ENCODE data around the gene CSH1.
A peak's percentile ranks its signal among the peaks of the same experiment; 100 is the strongest.
"Not testable (repeated sequence)": the region's sequence is repeated elsewhere in the genome, so short reads cannot be mapped to it uniquely, and the experiment has no call there.

The CSH1 gene
- 0 reads per million in 2 donors for total RNA-seq

DNA sequence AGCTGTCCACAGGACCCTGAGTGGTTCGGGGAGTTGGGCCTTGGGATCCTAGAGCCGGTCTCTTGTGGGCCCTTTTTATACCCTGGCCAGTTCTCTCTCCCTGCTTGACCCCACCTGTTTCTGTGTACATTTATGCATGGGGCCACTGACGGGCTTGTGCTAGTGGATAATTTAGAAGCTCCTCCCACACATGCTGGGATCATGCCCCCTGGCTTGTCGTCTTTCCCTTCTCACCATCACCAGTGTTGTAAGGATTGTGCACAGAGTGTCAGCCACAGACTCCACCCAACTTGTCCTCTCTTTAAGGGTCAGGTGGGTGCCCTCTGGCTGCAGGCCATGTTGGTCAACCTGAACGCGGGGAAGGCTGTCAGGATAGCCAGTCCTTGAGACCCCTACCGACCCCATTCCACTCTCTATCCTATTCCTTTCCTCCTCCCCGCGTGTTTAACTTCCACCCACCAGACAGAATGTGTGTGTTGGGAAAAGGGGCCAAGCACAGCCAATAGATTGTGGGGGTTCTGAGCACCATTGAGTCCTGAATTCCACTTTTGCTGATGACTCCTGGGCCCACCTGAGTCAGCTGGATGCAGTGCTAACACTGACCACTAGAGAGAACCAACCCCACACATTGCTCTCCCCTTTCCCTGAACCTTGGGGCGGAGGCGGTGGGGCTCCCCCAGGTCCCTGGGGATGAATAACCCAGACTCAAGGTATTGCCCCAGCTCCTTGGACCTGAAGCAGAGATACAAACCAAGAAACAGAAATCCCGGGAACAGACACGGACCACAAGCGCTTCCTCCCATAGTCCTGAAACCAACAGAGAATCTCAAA, at the start of gene CSH1:
Gene CSH1 (minus strand): TSS at position 51 of the 831 bp plus-strand sequence. CDS start 63 bp downstream, outside the sequence.
- not testable (repeated sequence) for DNase-seq

- no peak for DNase-seq
Measured at GRCh38 chr17:63945784-63946439, 49.5 kb upstream of the CSH1 start.

- DNase-seq = no peak
Measured at GRCh38 chr17:63944736-63945499, 48.5 kb upstream of the CSH1 start.

- no peak for DNase-seq
Measured at GRCh38 chr17:63943745-63944144, 47.4 kb upstream of the CSH1 start.

DNA sequence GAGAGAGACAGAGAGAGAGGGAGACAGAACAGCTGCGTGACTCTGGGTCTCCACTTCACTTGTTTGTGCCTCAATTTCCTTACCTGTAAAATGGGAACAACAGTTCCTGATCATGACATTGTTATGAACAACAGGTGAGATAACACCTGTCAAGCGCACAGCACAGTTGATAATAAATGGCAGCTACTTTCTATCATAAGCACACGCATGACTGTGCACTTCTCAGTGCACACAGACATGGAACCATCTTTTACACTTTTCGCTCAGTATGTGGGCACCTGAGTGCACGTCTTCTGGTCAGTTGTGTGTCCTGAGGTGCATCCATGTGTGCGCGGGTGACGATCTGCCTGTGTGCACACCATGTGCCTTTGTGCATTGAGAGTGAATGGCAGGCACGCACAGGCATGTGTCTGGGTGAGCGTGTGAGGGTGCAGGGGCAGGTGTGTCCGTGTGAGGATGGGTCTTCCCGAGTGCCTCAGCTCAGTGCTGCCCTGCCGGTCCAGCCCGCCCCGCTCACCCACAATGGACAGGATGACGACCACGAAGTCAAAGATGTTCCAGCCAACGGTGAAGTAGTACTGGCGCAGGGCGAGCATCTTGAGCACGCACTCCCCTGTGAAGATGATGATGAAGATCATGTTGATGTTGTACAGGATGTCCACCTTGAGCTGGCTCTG, 46.1 kb upstream of the CSH1 start:
- DNase-seq = no peak

DNA sequence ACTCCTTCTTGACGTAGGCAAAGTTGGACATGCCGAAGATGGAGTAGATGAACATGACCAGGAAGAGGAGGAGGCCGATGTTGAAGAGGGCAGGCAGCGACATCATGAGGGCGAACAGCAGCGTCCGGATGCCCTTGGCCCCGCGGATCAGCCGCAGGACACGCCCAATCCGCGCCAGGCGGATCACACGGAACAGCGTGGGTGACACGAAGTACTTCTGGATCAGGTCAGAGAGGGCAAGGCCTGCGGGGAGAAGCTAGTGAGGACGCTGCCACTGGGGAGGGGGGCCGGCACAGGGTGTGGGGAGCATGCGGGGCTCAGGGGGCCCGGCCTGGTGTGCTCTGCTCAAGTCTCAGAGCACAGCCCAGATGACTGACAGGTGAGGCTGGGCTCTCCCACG, 45.4 kb upstream of the CSH1 start:
- DNase-seq = no peak

GRCh38 chr17:63941162-63941561, 44.8 kb upstream of the CSH1 start:
- DNase-seq = no peak

DNA sequence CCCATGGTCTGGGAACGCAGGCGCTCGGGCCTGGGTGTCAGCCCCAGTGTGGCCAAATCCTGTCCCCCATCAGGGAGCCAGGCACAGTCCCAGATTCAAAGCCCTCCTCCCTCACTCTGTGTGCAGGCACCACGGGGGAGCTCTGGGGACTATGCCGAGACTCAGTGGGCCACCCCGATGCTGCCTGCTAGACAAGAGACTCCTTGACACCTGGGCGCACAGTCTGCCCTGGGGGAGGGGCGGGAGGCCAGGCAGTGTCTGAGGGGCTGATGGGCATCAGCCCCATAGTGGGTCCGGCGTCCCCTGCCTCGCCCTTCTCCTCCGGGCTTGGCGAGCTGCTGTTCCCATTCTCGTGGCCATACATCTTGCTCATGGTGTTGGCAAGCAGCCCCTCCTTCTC, 44.2 kb upstream of the CSH1 start:
- DNase-seq = no peak

DNA sequence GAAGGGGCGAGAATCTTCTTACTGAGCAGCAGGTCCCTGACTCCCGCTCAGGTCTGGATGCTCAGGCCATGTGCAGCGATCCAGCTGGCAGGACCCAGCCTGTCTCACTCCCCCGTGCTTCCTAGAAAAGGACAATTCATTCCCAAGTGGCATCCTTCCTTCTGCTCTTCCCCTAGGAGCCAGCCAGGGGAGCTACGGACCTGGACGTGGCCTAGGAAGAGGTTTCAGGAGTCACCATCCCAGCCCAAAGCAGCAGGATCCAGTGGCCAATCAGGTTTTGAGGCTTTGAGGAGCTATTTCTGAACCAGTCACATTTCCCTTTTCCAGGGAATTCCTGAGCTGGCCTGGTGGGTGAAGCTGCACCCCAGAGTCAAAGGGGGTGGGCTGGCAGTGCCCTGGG, 43.5 kb upstream of the CSH1 start:
- no peak for DNase-seq

DNA sequence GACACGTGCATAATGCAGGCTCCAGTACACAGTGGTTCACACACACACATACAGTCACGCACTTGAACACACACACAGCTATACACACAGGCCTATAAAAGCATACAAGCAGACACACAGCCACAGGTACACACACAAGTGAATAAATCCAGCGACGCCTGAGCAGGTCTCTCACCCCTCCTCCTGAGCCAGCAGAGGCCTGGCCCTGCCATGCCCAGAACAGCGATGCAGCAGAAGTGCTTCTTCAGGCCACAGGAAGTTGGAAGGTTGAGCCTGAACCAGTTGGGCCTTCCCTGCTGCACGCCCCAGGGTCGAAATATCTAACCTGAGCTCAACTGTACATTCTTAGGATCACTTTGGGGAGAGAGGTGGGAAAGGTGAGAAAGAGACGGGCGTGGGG, 43.0 kb upstream of the CSH1 start:
- no peak for DNase-seq

DNA sequence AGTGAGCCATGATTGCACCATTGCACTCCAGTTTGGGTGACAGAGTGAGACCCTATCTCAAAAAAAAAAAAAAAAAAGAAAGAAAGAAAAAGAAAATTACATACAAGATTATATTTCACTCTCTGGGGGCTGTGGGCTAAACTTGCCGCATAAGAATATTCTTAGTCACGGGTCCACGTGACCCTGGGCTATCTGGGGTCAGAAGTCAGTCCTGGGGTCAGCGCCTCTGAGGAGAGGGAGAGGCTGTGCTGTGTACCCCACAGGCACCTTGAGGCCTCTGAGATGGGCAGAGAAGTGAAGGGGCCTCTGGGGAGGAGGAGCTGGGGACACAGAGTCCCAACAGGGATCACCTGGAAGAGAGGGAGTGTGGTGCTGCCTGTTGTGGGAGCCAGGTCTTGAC, 41.5 kb upstream of the CSH1 start:
- no peak for DNase-seq

DNA sequence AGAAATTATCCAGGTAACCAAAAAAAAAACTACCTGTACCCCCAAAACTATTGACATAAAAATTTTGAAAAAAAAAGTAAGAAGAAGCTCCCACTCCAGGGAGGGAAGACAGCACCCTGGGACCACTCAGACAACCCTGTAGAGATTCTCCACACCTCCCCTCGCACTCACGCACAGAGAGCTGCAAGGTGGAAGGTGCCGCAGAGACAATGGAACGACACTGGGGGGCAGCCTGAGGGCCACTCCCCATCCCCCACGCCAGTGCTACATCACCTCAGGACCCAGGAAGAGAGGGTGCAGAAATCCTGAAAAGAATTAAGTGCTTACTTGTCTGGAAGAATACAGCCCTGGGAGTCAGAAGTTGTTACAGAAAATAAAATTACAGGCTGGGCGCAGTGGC, 40.9 kb upstream of the CSH1 start:
- DNase-seq = no peak

DNA sequence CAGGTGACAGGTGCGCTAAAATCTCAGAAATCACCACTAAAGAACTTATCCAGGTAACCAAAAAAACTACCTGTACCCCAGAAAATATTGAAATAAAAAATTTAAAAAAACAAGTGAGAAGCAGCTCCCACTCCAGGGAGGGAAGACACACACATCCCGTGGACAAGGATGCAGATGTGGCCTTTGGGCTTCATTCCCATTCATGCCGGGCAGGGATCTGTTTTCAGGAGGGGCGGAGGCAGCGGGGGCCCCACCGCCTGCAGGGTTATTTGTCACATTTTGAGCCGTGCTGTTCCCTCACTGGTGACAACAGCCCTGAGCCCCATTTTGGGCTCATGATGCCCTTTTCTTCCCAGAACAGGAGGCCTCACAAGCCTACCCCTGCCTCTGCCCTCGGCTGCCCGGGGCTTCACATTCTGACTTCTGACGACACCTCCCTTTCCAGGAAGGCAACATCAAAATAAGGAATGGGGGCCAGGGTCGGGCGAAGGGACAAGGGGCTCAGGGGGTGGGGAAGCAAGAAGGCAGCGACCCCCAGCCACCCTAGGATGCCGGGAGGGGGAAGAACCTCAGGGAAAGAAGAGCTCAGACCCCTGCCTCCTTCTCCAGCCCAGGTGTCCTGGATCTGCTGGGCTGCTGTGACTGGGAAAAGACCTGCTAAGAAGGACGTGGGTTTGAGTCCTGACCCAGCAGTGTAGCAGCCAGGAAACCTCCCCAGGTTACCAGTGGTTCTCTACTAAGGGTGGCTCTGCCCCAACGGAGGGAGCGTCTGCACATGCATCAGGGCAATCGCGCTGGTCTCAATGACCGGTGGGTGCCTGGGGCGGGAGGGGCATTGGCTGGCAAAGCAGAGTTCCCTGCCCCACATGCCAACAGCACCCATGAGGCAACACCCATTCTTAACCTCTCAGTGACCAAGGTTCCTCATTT, 38.1 kb upstream of the CSH1 start:
- no peak for DNase-seq

- DNase-seq = no peak
Measured at GRCh38 chr17:63933598-63933997, 37.2 kb upstream of the CSH1 start.

GRCh38 chr17:63932721-63933120, 36.3 kb upstream of the CSH1 start:
- DNase-seq = no peak

GRCh38 chr17:63931981-63932561, 35.7 kb upstream of the CSH1 start, which contains the start of gene CD79B:
TSS of gene CD79B (minus strand) at chr17:63932331. CDS start at chr17:63932261, 70 bp downstream.
- DNase-seq = peak in 2 of 5 experiments; percentile 39 to 69

- DNase-seq = peak; percentile 25 to 76 (median 45)
Measured at GRCh38 chr17:63930951-63931575, 34.7 kb upstream of the CSH1 start.

DNA sequence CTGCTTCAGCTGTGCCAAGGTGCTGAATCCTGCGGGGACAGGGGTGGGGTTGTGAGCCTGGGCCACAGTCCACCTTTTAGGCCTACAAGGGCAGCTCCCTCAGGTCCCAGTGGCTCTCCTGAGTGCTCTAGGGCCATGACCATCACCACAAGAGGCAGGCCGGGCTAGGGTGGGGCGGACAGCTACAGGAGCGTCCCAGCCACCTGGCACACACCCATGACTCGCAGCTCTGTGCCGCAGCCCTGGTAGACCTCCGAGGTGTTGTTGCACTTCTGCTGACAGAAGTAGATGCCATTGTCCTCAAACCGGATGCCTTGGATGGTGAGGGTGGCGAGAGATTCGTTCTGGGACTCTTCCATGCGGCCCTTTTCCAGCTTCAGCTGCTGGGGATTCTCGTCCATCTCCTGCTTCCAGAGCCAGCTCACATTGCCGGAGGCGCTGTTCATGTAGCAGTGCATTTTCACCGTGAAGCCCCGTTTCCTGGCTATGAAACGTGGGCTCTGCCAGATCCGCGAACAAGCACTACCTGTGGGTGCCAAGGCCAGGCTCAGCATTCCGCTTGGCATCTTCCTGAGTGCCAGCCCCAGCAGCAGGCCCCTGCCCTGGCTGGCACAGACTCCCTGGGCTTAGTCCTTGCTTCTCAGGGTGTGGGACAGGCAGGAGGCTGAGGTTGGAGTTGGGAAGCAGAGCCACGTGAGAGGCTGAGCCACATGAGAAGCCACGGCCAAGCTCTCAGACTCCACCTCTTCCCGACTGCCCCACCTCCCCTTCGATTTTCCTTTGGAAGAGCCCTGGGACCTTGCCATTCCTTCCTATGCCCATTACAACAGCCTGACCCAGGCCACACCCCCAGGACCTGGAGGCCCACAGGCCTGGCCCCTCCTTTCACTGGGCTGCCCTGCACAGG, 33.7 kb upstream of the CSH1 start:
- DNase-seq = no peak

DNA sequence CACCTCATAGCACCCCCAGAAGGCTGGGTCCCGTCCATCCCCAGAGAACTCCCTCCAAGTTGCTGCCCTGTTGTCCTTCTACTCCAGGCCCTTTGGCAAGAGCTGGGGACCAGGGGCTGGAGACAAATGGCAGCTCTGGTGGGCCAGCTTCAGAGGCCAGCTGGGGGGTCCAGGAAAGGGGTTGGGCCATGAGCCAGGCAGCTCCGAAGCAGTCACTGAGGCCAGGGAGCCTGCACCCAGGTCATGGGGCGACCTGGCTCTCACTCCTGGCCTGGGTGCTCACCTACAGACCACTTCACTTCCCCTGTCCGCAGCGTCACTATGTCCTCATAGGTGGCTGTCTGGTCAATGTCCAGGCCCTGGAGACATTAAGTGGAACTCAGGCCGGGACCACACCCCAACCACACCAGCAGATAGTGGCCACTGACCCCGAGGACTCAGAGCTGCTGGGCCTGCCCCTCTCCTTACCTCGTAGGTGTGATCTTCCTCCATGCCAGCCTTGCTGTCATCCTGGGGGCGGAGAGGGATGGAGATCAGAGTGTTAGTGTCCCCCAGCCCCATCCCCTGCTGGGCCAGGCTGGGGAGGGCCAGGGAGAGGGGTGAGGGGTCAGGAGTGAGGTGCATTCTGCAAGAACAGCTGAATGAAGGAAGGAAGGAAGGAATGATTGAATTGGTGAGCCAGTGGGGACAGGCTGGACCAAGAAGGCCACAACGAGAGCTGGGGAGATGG, 32.8 kb upstream of the CSH1 start:
- no peak for DNase-seq
